MCF 10A (cell line): ENCODE measurements around the gene NPDC1. TPM values are rescaled to one million over a fixed set of nuclear protein-coding genes. Genes with fewer than 3 reads are reported as not detected.

Experiments
- BruUV-seq: library from RNA; stranded (reverse); fragments of 400-500 nt; replicated peaks from 2 replicates; lab custom pipeline; 2021; lab: Mats Ljungman, UMichigan
- CTCF ChIA-PET: fragments of 300-600 bp; sonication (Branson Sonifier 250); formaldehyde crosslinking; extraction: SDS; loops from one replicate; lab custom pipeline; 2021; ENCODE audit warnings: antibody characterized with exemption, inconsistent platforms; lab: Yijun Ruan, JAX
- POLR2A ChIA-PET: fragments of 300-600, 350-650 bp; sonication (Branson Sonifier 250); formaldehyde crosslinking; extraction: SDS; loops from one replicate; lab custom pipeline; 2020; ENCODE audit warnings: antibody characterized with exemption, inconsistent platforms; lab: Yijun Ruan, JAX
- DNase-seq: peaks from one replicate; pipeline ENCODE4 v3.0.0-alpha.2; 2018; ENCODE audit not compliant: unreplicated experiment
- H3K27ac Mint-ChIP-seq: one replicate; pipeline ENCODE4 v1.8.0; 2022; ENCODE audit warnings: mild to moderate bottlenecking, low read depth, mixed read lengths; ENCODE audit not compliant: unreplicated experiment
- H3K27me3 Mint-ChIP-seq: one replicate; pipeline ENCODE4 v1.8.0; 2022; ENCODE audit warnings: mixed read lengths; ENCODE audit not compliant: insufficient read depth, unreplicated experiment
- H3K36me3 Mint-ChIP-seq: one replicate; pipeline ENCODE4 v1.8.0; 2022; ENCODE audit warnings: mild to moderate bottlenecking, moderate library complexity, mixed read lengths; ENCODE audit not compliant: insufficient read depth, unreplicated experiment
- H3K4me1 Mint-ChIP-seq: one replicate; pipeline ENCODE4 v1.8.0; 2022; ENCODE audit warnings: mixed read lengths; ENCODE audit not compliant: insufficient read depth, unreplicated experiment
- H3K4me3 Mint-ChIP-seq: one replicate; pipeline ENCODE4 v1.8.0; 2022; ENCODE audit warnings: mild to moderate bottlenecking, moderate library complexity, mixed read lengths; ENCODE audit not compliant: unreplicated experiment
- H3K9me3 Mint-ChIP-seq: one replicate; pipeline ENCODE4 v1.8.0; 2022; ENCODE audit warnings: mixed read lengths; ENCODE audit not compliant: unreplicated experiment
- CTCF ChIP-seq: fragments of 200-600 bp; IDR thresholded peaks from one replicate; pipeline ENCODE4 v1.8.0; 2022; ENCODE audit warnings: antibody characterized with exemption, mild to moderate bottlenecking; ENCODE audit not compliant: unreplicated experiment
- intact Hi-C: fragments of 100-400 bp; cut with micrococcal nuclease; formaldehyde crosslinking; loops from 2 replicates; pipeline ENCODE4 v1.14.1; 2022
- total RNA-seq: library from RNA; stranded (reverse); gene quantifications from 2 replicates; pipeline ENCODE4 v1.2.3, GENCODE V29; 2022

NPDC1 gene
- total RNA-seq, 1 experiment from 2014 or later: 161 TPM

- Mint-ChIP-seq H3K27me3 (no peaks in the 10 kb centered on the region), H3K36me3 (no peaks in the 10 kb centered on the region), H3K9me3 (no peaks in the 10 kb centered on the region), H3K27ac (no peak overlapping the region), H3K4me3 (no peak overlapping the region), H3K4me1 (peaks cover 7% of the 10 kb centered on the region)
- no peak for DNase-seq
- no peak for TF ChIP-seq CTCF
- POLR2A ChIA-PET: interaction anchor here (0.7 to 1.3 kb wide), 3 partner anchors 10 to 16 kb away, joined by 3 to 4 read pairs (median 3); no protein-coding TSS in a partner anchor
- intact Hi-C loops: no loop called here
- CTCF ChIA-PET: interaction anchor here (0.7 to 2.1 kb wide), 3 partner anchors 26 to 292 kb away, joined by 3 to 5 read pairs (median 3); no protein-coding TSS in a partner anchor
- BruUV-seq: no TSS peak
Measured at GRCh38 chr9:137075275-137075775, 29.3 kb upstream of the NPDC1 start.

- Mint-ChIP-seq H3K9me3 (no peaks in the 10 kb centered on the region), H3K36me3 (no peaks in the 10 kb centered on the region), H3K4me3 (no peak overlapping the region), H3K4me1 (peaks cover 7% of the 10 kb centered on the region), H3K27ac (no peak overlapping the region), H3K27me3 (no peaks in the 10 kb centered on the region)
- ChIA-PET CTCF (interaction anchor here (0.7 to 2.1 kb wide), 2 partner anchors 25 to 46 kb away, joined by 3 to 5 read pairs; no protein-coding TSS in a partner anchor), POLR2A (interaction anchor here (0.9 kb wide), 1 partner anchor 11 kb away, joined by 3 read pairs; no protein-coding TSS in a partner anchor)
- DNase-seq: no peak
- no TSS peak for BruUV-seq
- intact Hi-C loops: no loop called here
- no peak for TF ChIP-seq CTCF
Measured at GRCh38 chr9:137074657-137075274, 28.8 kb upstream of the NPDC1 start.

GRCh38 chr9:137073992-137074399 is 28.0 kb upstream of the NPDC1 start:
- peaks cover 7% of the 10 kb centered on the region for H3K4me1 Mint-ChIP-seq
- TF ChIP-seq CTCF: no peak
- no peak overlapping the region for H3K4me3 Mint-ChIP-seq
- no peak overlapping the region for H3K27ac Mint-ChIP-seq
- POLR2A ChIA-PET: no interaction called here
- CTCF ChIA-PET: interaction anchor here (2.1 kb wide), 1 partner anchor 45 kb away, joined by 5 read pairs; no protein-coding TSS in a partner anchor
- no TSS peak for BruUV-seq
- no peaks in the 10 kb centered on the region for H3K36me3 Mint-ChIP-seq
- intact Hi-C loops: no loop called here
- DNase-seq: no peak
- H3K9me3 Mint-ChIP-seq: no peaks in the 10 kb centered on the region
- no peaks in the 10 kb centered on the region for H3K27me3 Mint-ChIP-seq

GRCh38 chr9:137071282-137071681 is 25.3 kb upstream of the NPDC1 start:
- Mint-ChIP-seq H3K27ac (no peak overlapping the region), H3K4me3 (peak overlapping the region; percentile 72), H3K9me3 (no peaks in the 10 kb centered on the region), H3K36me3 (no peaks in the 10 kb centered on the region), H3K4me1 (peaks cover 11% of the 10 kb centered on the region), H3K27me3 (no peaks in the 10 kb centered on the region)
- BruUV-seq: no TSS peak
- TF ChIP-seq CTCF: no peak
- no peak for DNase-seq
- intact Hi-C loops: no loop called here
- ChIA-PET POLR2A (interaction anchor here (0.8 to 3.3 kb wide), 6 partner anchors 12 to 170 kb away, joined by 3 to 22 read pairs (median 4); partner anchors contain the start of genes MAN1B1 and TUBB4B), CTCF (interaction anchor here (0.9 to 10.9 kb wide), 5 partner anchors 10 to 47 kb away, joined by 3 to 170 read pairs (median 5); partner anchors contain the start of genes ABCA2, FUT7 and NPDC1)
